OCI-LY3 (cell line): Measurements from ENCODE around the gene PLG.

ENCODE experiments used
- EZH2phosphoT487 ChIP-seq: fragments of 200-600 bp; shearing (Covaris generic); IDR thresholded peaks from 2 replicates; pipeline ENCODE4 v1.6.1; 2018; ENCODE audit warnings: antibody characterized with exemption, mixed run types, low read depth
- TF ChIP-seq, protein P1 (sequence below): fragments of 200-600, 300-600 bp; sonication (generic); IDR thresholded peaks from 2 replicates; pipeline ENCODE4 v1.5.1; 2014; ENCODE audit warnings: antibody characterized with exemption, low read length, low read depth

DNA sequence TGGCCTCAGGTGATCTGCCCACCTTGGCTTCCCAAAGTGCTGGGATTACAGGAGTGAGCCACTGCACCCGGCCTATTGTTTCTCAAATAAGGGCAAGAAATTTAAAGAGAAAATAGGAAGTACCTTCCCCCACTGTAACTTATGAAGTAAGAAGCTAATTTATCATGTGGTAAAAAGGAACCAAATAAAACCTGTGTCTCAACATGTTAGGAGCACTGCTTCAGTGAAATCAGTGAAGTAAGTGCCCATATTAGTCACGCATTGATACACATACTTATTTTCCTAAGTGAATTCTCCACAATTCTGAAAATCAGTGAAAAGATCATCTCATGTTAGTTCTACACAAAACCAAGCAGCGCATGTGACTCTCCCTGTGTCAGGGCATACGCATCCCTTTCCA lies 23.8 kb upstream of the PLG start:
- TF ChIP-seq, protein P1, sequence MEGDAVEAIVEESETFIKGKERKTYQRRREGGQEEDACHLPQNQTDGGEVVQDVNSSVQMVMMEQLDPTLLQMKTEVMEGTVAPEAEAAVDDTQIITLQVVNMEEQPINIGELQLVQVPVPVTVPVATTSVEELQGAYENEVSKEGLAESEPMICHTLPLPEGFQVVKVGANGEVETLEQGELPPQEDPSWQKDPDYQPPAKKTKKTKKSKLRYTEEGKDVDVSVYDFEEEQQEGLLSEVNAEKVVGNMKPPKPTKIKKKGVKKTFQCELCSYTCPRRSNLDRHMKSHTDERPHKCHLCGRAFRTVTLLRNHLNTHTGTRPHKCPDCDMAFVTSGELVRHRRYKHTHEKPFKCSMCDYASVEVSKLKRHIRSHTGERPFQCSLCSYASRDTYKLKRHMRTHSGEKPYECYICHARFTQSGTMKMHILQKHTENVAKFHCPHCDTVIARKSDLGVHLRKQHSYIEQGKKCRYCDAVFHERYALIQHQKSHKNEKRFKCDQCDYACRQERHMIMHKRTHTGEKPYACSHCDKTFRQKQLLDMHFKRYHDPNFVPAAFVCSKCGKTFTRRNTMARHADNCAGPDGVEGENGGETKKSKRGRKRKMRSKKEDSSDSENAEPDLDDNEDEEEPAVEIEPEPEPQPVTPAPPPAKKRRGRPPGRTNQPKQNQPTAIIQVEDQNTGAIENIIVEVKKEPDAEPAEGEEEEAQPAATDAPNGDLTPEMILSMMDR, result no peak
- no peak for TF ChIP-seq EZH2phosphoT487
